SK-N-SH treated with all-trans-retinoic acid at 6 μM for 48 hours (cell line): Measurements from ENCODE around the gene SMIM10L2A.

Experiments used
- ATAC-seq: fragments of 200-7000 bp; cut with Tn5 transposase; 3 replicates; pipeline ENCODE4 v1.9.1; 2020; ENCODE audit warnings: mild to moderate bottlenecking, moderate library complexity
- ARNTL ChIP-seq: fragments of 450-650 bp; formaldehyde crosslinking; IDR thresholded peaks from 2 replicates; pipeline ENCODE4 v1.5.0; 2020; ENCODE audit warnings: low read depth, mild to moderate bottlenecking, moderate library complexity, borderline replicate concordance
- BACH2 ChIP-seq: fragments of 250-450 bp; sonication (Bioruptor Pico); IDR thresholded peaks from 2 replicates; pipeline ENCODE4 v1.9.0; 2021; ENCODE audit warnings: mild to moderate bottlenecking, borderline replicate concordance
- CSDC2 ChIP-seq: fragments of 250-450 bp; sonication (Bioruptor Pico); IDR thresholded peaks from 2 replicates; pipeline ENCODE4 v1.5.0; 2020; ENCODE audit warnings: mild to moderate bottlenecking, moderate library complexity
- ESRRG ChIP-seq: fragments of 250-450 bp; sonication (Bioruptor Pico); IDR thresholded peaks from 2 replicates; pipeline ENCODE4 v1.6.1; 2021; ENCODE audit warnings: mild to moderate bottlenecking
- GLIS3 ChIP-seq: fragments of 250-450 bp; sonication (Bioruptor Pico); IDR thresholded peaks from 2 replicates; pipeline ENCODE4 v1.5.0; 2020; ENCODE audit warnings: mild to moderate bottlenecking, moderate library complexity
- OSR1 ChIP-seq: fragments of 250-450 bp; sonication (Bioruptor Pico); IDR thresholded peaks from 2 replicates; pipeline ENCODE4 v1.8.0; 2022; ENCODE audit warnings: moderate library complexity, mild to moderate bottlenecking, inconsistent platforms
- PPARA ChIP-seq: fragments of 250-450 bp; sonication (Bioruptor Pico); IDR thresholded peaks from 2 replicates; pipeline ENCODE4 v1.5.0; 2020; ENCODE audit warnings: mild to moderate bottlenecking, borderline replicate concordance
- SNAI2 ChIP-seq: fragments of 250-450 bp; sonication (Bioruptor Pico); IDR thresholded peaks from 2 replicates; pipeline ENCODE4 v1.5.0; 2020; ENCODE audit warnings: mild to moderate bottlenecking, moderate library complexity
- TCF4 ChIP-seq: fragments of 250-450 bp; sonication (Bioruptor Pico); IDR thresholded peaks from 2 replicates; pipeline ENCODE4 v1.8.0; 2021; ENCODE audit warnings: mild to moderate bottlenecking, moderate library complexity, borderline replicate concordance
- TOX ChIP-seq: fragments of 250-450 bp; sonication (Bioruptor Pico); IDR thresholded peaks from 2 replicates; pipeline ENCODE4 v1.8.0; 2021; ENCODE audit warnings: mild to moderate bottlenecking, moderate library complexity, borderline replicate concordance
- ZC3H10 ChIP-seq: fragments of 250-450 bp; sonication (Bioruptor Pico); IDR thresholded peaks from 2 replicates; pipeline ENCODE4 v1.5.1; 2021; ENCODE audit warnings: mild to moderate bottlenecking, moderate library complexity
- ZFP3 ChIP-seq: fragments of 250-450 bp; sonication (Bioruptor Pico); IDR thresholded peaks from 2 replicates; pipeline ENCODE4 v1.5.0; 2020; ENCODE audit warnings: mild to moderate bottlenecking, moderate library complexity
- ZNF565 ChIP-seq: fragments of 450-650 bp; formaldehyde crosslinking; conservative IDR thresholded peaks from 2 replicates; pipeline ENCODE4 v1.5.0; 2020; ENCODE audit warnings: low read depth, mild to moderate bottlenecking, moderate library complexity
- ZNF70 ChIP-seq: fragments of 450-650 bp; formaldehyde crosslinking; IDR thresholded peaks from 2 replicates; pipeline ENCODE4 v1.5.0; 2020; ENCODE audit warnings: mild to moderate bottlenecking, moderate library complexity
- TF ChIP-seq, protein P1 (sequence below): fragments of 250-450 bp; sonication (Bioruptor Pico); IDR thresholded peaks from 2 replicates; pipeline ENCODE4 v1.5.1; 2021; ENCODE audit warnings: mild to moderate bottlenecking, moderate library complexity
- TF ChIP-seq, protein P2 (sequence below): fragments of 250-450 bp; sonication (Bioruptor Pico); IDR thresholded peaks from 2 replicates; pipeline ENCODE4 v1.8.0; 2021; ENCODE audit warnings: low read depth, mild to moderate bottlenecking, moderate library complexity, borderline replicate concordance
- TF ChIP-seq, protein P3 (sequence below): fragments of 250-450 bp; sonication (Bioruptor Pico); IDR thresholded peaks from 2 replicates; pipeline ENCODE4 v1.5.1; 2020; ENCODE audit warnings: low read depth, mild to moderate bottlenecking, moderate library complexity
- TF ChIP-seq, protein P4 (sequence below): fragments of 250-450 bp; sonication (Bioruptor Pico); IDR thresholded peaks from 2 replicates; pipeline ENCODE4 v1.8.0; 2020; ENCODE audit warnings: mild to moderate bottlenecking, moderate library complexity, borderline replicate concordance
- TF ChIP-seq, protein P5 (sequence below): fragments of 250-450 bp; sonication (Bioruptor Pico); IDR thresholded peaks from 2 replicates; pipeline ENCODE4 v1.5.0; 2020; ENCODE audit warnings: mild to moderate bottlenecking, moderate library complexity

SMIM10L2A gene

DNA sequence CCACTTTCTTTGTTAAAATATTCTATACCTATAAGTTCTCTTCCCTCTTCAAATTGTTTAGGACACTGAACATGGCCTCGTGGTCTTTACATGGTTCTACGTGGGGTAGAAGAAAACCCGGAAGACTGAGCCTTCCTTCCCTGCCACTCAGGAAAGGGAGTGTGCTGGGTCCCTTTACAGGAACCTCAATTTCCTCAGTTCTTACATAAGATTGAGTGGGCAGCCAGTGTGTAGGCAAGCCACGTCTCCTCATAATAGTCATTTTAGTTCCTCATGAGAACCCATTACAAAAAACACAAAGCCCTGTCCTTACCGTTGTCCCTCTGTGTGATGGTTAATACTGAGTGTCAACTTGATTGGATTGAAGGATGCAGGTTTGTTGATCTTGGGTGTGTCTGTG is 28.7 kb upstream of the SMIM10L2A start:
- TF ChIP-seq, protein P1, sequence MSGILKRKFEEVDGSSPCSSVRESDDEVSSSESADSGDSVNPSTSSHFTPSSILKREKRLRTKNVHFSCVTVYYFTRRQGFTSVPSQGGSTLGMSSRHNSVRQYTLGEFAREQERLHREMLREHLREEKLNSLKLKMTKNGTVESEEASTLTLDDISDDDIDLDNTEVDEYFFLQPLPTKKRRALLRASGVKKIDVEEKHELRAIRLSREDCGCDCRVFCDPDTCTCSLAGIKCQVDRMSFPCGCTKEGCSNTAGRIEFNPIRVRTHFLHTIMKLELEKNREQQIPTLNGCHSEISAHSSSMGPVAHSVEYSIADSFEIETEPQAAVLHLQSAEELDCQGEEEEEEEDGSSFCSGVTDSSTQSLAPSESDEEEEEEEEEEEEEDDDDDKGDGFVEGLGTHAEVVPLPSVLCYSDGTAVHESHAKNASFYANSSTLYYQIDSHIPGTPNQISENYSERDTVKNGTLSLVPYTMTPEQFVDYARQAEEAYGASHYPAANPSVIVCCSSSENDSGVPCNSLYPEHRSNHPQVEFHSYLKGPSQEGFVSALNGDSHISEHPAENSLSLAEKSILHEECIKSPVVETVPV (CRISPR knock-in tag) = no peak
- no peak for TF ChIP-seq SNAI2 (CRISPR knock-in tag)
- no peak for TF ChIP-seq BACH2
- no peak for TF ChIP-seq ZC3H10 (CRISPR knock-in tag)
- TF ChIP-seq ZNF565 (CRISPR knock-in tag) = no peak
- TF ChIP-seq GLIS3 (CRISPR knock-in tag) = no peak
- TF ChIP-seq, protein P2, sequence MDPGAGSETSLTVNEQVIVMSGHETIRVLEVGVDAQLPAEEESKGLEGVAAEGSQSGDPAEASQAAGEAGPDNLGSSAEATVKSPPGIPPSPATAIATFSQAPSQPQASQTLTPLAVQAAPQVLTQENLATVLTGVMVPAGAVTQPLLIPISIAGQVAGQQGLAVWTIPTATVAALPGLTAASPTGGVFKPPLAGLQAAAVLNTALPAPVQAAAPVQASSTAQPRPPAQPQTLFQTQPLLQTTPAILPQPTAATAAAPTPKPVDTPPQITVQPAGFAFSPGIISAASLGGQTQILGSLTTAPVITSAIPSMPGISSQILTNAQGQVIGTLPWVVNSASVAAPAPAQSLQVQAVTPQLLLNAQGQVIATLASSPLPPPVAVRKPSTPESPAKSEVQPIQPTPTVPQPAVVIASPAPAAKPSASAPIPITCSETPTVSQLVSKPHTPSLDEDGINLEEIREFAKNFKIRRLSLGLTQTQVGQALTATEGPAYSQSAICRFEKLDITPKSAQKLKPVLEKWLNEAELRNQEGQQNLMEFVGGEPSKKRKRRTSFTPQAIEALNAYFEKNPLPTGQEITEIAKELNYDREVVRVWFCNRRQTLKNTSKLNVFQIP = no peak
- no peak for TF ChIP-seq TOX (CRISPR knock-in tag)
- TF ChIP-seq, protein P3, sequence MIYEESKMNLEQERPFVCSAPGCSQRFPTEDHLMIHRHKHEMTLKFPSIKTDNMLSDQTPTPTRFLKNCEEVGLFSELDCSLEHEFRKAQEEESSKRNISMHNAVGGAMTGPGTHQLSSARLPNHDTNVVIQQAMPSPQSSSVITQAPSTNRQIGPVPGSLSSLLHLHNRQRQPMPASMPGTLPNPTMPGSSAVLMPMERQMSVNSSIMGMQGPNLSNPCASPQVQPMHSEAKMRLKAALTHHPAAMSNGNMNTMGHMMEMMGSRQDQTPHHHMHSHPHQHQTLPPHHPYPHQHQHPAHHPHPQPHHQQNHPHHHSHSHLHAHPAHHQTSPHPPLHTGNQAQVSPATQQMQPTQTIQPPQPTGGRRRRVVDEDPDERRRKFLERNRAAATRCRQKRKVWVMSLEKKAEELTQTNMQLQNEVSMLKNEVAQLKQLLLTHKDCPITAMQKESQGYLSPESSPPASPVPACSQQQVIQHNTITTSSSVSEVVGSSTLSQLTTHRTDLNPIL (CRISPR knock-in tag) = no peak
- TF ChIP-seq, protein P4, sequence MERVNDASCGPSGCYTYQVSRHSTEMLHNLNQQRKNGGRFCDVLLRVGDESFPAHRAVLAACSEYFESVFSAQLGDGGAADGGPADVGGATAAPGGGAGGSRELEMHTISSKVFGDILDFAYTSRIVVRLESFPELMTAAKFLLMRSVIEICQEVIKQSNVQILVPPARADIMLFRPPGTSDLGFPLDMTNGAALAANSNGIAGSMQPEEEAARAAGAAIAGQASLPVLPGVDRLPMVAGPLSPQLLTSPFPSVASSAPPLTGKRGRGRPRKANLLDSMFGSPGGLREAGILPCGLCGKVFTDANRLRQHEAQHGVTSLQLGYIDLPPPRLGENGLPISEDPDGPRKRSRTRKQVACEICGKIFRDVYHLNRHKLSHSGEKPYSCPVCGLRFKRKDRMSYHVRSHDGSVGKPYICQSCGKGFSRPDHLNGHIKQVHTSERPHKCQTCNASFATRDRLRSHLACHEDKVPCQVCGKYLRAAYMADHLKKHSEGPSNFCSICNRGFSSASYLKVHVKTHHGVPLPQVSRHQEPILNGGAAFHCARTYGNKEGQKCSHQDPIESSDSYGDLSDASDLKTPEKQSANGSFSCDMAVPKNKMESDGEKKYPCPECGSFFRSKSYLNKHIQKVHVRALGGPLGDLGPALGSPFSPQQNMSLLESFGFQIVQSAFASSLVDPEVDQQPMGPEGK (CRISPR knock-in tag) = no peak
- TF ChIP-seq ZNF70 (CRISPR knock-in tag) = no peak
- no peak for TF ChIP-seq CSDC2
- TF ChIP-seq PPARA (CRISPR knock-in tag) = no peak
- TF ChIP-seq ESRRG (CRISPR knock-in tag) = no peak
- no peak for TF ChIP-seq OSR1 (CRISPR knock-in tag)
- TF ChIP-seq, protein P5, sequence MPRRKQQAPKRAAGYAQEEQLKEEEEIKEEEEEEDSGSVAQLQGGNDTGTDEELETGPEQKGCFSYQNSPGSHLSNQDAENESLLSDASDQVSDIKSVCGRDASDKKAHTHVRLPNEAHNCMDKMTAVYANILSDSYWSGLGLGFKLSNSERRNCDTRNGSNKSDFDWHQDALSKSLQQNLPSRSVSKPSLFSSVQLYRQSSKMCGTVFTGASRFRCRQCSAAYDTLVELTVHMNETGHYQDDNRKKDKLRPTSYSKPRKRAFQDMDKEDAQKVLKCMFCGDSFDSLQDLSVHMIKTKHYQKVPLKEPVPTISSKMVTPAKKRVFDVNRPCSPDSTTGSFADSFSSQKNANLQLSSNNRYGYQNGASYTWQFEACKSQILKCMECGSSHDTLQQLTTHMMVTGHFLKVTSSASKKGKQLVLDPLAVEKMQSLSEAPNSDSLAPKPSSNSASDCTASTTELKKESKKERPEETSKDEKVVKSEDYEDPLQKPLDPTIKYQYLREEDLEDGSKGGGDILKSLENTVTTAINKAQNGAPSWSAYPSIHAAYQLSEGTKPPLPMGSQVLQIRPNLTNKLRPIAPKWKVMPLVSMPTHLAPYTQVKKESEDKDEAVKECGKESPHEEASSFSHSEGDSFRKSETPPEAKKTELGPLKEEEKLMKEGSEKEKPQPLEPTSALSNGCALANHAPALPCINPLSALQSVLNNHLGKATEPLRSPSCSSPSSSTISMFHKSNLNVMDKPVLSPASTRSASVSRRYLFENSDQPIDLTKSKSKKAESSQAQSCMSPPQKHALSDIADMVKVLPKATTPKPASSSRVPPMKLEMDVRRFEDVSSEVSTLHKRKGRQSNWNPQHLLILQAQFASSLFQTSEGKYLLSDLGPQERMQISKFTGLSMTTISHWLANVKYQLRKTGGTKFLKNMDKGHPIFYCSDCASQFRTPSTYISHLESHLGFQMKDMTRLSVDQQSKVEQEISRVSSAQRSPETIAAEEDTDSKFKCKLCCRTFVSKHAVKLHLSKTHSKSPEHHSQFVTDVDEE (CRISPR knock-in tag) = no peak

DNA sequence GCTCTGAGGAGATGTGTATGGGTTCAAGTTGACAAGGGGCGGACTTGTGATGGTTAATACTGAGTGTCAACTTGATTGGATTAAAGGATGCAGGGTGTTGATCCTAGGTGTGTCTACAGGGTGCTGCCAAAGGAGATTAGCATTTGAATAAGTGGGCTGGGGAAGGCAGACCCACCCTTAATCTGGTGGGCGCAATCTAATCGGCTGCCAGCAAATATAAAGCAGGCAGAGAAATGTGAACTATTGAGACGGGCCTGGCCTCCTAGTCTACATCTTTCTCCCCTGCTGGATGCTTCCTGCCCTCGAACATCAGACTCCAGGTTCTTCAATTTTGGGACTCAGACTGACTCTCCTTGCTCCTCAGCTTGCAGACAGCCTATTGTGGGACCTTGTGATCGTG is 26.7 kb upstream of the SMIM10L2A start:
- no peak for ATAC-seq
- TF ChIP-seq, protein P5 (CRISPR knock-in tag) = no peak
- TF ChIP-seq ZNF565 (CRISPR knock-in tag) (no peak), ZFP3 (CRISPR knock-in tag) (no peak), SNAI2 (CRISPR knock-in tag) (no peak), OSR1 (CRISPR knock-in tag) (no peak), ARNTL (CRISPR knock-in tag) (no peak), GLIS3 (CRISPR knock-in tag) (no peak), CSDC2 (no peak), ZNF70 (CRISPR knock-in tag) (no peak), PPARA (CRISPR knock-in tag) (no peak), TCF4 (CRISPR knock-in tag) (no peak)

More for the DNA sequence above, 28.7 kb upstream of the SMIM10L2A start:
- no peak for ATAC-seq
